Measurements from ENCODE around the gene HSBP1L1.

Gene HSBP1L1

GRCh38 chr18:79961527-79962291, 2.7 kb upstream of the HSBP1L1 start:
- no peak for DNase-seq

- DNase-seq: no peak
These were observed 2.1 kb upstream of the HSBP1L1 start for GRCh38 chr18:79962311-79962710.

GRCh38 chr18:79962835-79963657, 1.4 kb upstream of the HSBP1L1 start:
- no peak for DNase-seq

- no peak for DNase-seq
These were observed 649 bp upstream of the HSBP1L1 start for GRCh38 chr18:79963658-79964329.

DNA sequence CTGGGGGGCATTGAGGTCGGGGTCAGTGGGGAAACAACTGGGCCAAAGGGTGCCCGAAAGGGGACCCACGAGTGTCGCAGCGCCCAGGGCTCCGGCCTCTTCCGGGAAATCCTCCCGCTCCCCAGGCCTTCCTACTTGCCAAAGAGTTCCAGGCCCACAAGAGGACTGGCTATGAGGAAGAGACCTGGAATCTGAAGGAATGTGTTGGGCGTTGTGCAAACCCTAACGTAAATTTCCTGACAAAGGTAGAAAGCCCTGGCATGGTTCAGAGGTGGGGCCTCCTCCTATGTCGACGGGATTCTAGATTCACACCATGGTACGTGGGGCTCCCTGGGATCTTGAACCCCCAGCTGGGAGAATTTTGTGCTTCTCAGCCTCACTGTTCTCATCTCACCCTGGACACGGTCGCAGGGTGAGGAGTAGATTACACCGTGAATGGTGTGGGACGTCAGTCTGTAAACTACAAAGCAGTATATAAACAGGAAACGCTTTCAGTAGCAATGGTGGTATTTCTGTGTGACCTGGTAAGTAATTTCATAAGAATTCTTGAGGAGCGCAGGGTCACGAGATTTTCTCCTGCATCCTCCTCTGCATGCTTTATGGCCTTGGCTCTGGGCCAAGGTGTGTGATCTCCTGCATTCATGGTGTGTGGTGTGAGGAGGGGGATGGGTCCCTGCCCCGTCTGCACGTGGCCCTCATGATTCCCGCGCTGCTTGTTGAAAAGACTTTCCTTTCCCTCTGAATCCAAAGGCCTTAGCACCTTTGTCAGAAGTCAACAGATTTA, 868 bp downstream of the HSBP1L1 start:
- DNase-seq: peak; percentile 66

DNA sequence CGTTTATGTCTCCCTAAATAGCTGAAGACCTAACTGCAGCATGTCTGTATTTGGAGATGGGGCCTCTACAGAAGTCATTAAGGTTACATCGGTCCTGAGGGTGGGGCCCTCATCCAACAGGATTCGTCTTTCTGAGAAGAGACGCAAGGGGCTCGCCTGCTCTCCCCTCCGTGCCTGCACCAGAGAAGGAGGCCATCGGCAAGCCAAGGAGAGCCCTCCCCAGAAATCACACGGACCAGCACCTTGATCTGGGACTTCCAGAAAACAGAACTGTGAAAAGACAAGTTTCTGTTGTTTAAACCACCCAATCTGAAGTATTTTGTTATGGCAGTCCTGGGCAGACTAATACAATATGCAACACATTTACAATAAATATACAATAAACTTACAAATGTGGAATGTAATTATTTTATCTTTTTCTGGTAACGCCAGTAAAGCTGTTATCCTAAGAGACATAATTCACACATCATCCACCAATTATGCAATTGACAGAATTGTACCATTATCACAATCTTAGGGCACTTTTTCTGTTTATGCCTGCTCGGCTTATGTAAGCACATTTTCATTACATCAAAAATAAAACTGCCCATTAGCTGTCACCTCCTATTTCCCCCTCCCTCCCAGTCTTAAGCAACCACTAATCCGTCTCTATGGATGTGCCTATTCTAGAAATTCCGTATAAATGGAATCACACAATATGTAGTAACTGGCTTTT, 6.1 kb downstream of the HSBP1L1 start:
- DNase-seq: no peak

GRCh38 chr18:79971211-79971952, 6.9 kb downstream of the HSBP1L1 start:
- no peak for DNase-seq

- no peak for DNase-seq
These were observed 7.5 kb downstream of the HSBP1L1 start for GRCh38 chr18:79971986-79972385.

GRCh38 chr18:79972720-79973119, 8.3 kb downstream of the HSBP1L1 start:
- no peak for DNase-seq

DNA sequence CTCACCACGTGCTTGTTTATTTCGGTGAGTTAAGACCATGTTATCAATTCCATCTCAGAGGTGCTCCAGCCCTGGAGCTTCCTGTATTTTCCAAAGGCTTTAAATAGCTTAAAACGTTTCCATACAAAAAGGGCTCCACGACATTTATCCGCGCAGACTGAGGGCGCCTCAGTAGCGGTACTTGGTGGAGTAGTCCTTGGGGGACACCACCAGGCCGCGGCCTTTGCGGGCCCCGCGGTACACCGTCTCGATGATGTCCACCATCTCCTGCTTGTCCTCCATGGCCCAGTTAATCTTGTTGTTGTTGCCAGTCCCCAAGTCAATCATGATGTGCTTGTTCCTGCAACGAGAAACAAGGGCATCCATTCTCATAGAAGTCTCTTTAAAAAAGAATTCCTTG, 9.1 kb downstream of the HSBP1L1 start:
- no peak for DNase-seq

DNA sequence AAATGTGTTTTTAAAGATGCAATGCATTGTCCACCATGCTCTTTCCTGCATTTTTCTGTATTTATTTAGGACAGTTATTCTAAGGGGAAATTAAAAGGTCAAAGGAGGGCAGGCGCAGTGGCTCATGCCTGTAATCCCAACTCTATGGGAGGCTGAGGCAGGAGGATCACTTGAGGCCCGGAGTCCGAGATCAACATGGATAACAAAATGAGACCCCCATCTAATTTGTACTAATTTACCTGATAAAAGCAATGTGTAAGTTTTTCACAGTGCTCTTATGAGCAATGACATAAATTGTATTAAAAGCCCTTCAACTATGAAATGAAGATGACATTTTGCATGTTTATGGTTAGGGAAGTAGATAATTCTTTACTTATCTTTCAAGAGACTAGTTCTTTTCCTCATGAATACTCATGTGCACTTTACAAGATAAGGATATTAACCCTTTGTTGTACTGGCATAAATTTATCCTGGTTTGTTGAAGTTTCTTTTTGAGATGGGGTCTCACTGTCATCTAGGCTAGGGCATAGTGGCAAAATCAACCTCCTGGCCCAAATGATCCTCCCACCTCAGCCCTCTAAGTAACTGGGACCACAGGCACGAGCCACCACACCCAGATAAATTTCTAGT, 9.7 kb downstream of the HSBP1L1 start:
- DNase-seq: no peak

DNA sequence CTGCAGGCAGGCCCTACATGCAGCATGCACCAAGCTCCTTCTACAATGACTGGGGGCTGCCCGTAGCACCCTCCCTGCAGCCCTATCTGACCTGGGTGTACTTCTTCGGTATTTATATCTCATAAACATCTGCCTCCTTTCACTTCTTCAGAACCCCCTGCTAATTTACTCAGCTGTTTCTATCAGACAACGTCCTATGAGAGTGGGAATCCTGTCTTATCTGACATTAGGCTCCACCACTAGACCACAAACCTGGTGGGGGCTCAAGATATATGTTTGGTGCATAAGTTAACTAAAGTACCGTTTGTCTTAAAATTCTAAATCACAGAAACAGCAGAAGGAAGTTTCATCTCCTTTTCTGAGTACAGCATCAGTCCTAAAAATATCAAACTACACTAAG, 10.6 kb downstream of the HSBP1L1 start:
- no peak for DNase-seq

- no peak for DNase-seq
These were observed 11.7 kb downstream of the HSBP1L1 start for GRCh38 chr18:79975985-79976680.

DNA sequence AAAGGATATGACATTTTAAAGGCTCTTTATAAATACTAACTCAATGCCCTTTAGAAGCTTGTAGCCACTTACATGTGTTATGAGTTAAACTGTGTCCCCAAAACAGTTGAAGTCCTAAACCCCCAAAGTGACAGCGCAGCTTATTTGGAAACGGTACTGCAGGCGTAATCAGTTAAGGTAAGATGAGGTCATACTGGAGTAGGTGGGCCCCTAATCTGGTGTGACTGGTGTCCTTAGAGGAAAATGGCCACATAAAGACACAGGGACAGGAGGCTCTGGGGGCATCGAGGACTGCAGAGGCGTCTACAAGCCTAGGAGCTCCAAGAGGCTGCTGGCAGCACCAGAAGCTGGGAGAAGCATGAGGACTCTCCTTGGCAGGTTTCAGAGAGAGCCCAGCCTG, 15.4 kb downstream of the HSBP1L1 start:
- no peak for DNase-seq

GRCh38 chr18:79980585-79980984, 16.1 kb downstream of the HSBP1L1 start:
- DNase-seq: no peak

- peak; percentile 72 for DNase-seq
These were observed 18.3 kb downstream of the HSBP1L1 start for GRCh38 chr18:79982736-79983135.

DNA sequence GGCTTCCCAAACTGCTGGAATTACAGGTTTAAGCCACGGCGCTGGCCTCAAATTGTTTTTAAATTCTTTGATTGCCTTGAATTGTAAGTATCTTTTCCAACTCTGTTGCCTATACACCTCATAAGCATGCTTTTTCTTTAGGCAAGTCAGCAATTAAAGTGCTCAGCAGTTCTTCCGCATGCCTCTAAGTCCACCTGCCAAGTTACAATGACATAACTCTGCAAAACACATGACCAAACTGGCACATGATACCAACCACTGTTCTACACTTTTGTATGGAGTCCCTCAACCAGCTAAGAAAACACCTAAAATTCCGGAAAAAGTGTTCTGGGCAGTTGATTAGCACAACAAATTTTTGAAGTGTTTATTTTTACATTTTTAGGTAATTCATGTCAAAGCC, 18.8 kb downstream of the HSBP1L1 start:
- DNase-seq: no peak

DNA sequence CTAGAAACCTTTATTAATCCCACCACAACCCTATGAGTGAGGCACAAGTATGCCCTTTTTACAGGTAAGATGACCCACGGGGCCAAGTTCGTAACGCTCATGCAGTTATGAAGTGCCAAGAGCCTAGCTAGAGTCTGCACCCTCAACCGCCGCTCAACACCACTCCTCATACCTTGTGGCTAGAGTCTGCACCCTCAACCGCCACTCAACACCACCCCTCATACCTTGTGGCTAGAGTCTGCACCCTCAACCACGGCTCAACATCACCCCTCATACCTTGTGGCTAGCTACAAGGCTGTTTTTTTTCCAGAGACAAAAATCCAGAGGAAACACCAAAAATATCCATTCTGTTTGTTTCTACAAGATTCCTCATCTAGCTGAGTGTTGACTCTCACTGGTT, 19.4 kb downstream of the HSBP1L1 start:
- DNase-seq: no peak

DNA sequence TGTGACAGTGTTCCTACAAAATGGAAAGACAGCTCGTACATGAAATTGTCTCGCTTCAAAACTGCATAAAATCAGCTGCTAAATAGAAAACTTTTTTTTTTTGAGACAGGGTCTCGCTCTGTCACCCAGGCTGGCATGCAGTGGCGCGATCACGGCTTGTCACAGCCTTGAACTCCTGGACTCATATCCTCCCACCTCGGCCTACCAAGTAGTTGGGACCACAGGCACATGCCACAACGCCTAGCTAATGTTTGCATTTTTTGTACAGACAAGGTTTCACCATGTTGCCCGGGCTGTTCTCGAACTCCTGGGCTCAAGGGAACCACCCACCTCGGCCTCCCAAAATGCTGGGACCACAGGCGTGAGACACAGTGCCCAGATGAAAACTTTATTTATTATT, 20.7 kb downstream of the HSBP1L1 start:
- no peak for DNase-seq

- DNase-seq: no peak
These were observed 22.3 kb downstream of the HSBP1L1 start for GRCh38 chr18:79986726-79987125.
